Stimulated activated CD8-positive, alpha-beta memory T cell treated with anti-CD3 and anti-CD28 coated beads, Interleukin-2, amount 100 ng/mL, for 48 hours (primary cell): ENCODE results near the gene NBPF9.
"Not testable (repeated sequence)": the region's sequence is repeated elsewhere in the genome, so short reads cannot be mapped to it uniquely, and the experiment has no call there.

Source experiments
- DNase-seq, 2 donors: peaks; one replicate each; pipeline ENCODE4 v3.0.0-alpha.2; 2020; ENCODE audit warnings: low read depth in 2 of 2

Gene NBPF9, protein sequence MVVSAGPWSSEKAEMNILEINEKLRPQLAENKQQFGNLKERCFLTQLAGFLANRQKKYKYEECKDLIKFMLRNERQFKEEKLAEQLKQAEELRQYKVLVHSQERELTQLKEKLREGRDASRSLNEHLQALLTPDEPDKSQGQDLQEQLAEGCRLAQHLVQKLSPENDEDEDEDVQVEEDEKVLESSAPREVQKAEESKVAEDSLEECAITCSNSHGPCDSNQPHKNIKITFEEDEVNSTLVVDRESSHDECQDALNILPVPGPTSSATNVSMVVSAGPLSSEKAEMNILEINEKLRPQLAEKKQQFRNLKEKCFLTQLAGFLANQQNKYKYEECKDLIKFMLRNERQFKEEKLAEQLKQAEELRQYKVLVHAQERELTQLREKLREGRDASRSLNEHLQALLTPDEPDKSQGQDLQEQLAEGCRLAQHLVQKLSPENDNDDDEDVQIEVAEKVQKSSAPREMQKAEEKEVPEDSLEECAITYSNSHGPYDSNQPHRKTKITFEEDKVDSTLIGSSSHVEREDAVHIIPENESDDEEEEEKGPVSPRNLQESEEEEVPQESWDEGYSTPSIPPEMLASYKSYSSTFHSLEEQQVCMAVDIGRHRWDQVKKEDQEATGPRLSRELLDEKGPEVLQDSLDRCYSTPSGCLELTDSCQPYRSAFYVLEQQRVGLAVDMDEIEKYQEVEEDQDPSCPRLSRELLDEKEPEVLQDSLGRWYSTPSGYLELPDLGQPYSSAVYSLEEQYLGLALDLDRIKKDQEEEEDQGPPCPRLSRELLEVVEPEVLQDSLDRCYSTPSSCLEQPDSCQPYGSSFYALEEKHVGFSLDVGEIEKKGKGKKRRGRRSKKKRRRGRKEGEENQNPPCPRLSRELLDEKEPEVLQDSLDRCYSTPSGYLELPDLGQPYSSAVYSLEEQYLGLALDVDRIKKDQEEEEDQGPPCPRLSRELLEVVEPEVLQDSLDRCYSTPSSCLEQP (N-terminal part only)

DNA sequence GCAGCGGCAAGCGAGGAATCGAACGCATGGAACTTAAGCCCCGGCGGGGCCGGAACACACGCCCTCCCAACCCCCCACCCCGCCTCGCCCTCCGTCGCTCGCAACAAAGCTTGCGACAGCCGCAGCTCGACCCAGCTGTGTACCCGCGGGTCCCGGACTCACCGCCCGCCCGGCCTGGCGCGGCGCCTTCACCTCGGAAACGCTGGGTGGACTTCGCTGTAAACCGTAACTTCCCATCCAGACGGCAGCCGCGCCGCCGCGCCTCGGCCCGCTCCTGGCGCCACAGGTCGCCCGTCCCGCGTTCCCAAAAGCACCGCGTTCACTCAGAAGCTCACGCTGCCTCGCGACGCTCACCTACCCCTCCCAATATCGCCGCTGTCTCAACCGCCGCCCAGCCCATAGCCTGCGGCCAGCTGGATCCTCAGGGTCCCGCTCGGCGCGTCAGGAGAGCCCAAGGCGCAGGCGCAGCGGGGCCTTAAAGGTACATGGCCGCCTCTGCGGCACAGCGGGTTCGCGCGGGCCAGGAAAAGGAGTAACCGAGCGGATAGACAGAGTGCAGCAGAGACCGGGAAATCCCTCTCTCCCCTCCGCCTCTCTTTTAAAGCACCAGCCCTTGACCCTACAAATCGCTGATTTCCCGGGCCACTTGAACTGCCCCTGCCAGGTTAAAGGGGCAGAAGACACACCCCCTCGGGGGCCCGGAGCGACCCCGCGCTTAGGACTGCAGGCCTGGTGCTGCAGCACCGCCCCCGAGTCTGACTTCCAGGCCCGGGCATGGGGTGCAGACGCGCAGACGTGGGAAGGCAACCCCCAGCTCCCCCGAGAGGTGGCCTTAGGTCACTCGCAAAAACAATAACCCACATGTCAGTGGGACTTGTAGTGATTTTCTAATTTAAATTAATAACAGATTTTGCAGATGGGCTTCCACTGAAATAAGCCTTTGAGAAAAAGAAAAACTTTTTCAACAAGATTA lies at the start of gene NBPF9:
Gene NBPF9 (minus strand): TSS at position 443 of the 973 bp plus-strand sequence. CDS start 21,412 bp downstream, outside the sequence.
- peak; percentile 11 to 39 for DNase-seq

DNA sequence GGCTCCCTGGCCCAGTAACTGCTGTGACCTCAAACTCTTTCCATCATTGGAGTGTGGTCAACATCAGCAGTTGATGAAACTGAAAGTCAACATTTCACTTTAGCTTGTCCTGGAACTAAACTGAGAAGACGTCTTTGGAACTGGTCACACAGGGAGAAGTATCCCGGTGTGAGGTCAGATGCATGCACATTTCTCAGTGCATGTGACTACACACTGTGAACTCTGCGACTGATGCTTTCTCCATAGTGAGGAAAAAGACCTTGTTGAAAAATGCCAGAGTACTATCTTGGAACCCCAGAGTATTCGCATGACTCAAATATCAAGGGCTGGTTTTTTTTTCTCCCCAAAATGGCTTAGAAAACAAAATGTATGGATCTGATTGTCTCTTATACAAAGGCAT lies 46.6 kb upstream of the NBPF9 start:
- not testable (repeated sequence) for DNase-seq

DNA sequence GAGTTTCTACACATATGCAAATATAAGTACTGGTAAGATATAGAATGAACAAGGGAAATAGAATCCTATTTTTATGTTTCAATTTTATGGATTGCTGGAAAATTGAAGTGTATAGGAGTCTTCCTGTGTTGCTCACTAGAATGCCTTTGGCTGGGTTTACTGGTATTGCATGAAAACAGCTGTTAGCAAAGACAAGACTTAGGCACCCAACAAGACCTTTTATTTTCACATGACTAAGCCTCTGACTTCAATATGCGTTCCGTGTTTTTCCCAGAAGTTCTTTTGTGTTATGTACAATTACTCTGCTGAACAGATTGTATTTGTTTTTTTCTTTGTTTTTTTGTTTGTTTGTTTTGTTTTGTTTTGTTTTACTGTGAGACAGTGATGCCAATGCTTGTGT lies 34.2 kb upstream of the NBPF9 start:
- DNase-seq, result not testable (repeated sequence)

GRCh38 chr1:149130938-149131337 lies 27.6 kb upstream of the NBPF9 start:
- not testable (repeated sequence) for DNase-seq

GRCh38 chr1:149129245-149129644 lies 25.9 kb upstream of the NBPF9 start:
- not testable (repeated sequence) for DNase-seq

DNA sequence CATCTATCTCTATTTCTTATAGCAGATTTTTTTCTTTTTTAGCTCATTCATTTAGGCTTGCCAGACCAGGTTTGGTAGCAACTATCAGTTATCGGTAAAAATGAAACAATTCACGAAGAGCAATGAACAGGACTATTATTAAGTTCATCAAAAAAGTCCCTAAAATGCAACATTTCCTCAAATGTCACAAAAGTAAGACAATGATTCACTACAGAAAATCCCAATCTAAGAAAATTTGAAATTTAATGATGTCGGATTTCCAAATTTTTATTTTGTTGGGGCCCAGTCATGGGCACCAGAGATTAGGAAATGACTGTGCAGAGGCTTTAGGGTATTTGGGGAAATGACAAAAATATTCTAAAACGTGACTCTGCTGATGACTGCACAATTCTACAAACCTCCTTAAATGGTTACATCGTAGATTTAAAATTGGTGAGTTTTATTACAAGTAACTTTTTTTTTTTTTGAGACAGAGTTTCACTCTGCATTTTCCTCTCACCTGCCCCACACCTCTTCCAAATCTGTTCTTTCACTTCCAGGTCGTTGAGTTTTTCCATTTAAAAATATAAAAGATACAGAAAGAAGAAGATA lies 23.3 kb upstream of the NBPF9 start:
- DNase-seq, result not testable (repeated sequence)

DNA sequence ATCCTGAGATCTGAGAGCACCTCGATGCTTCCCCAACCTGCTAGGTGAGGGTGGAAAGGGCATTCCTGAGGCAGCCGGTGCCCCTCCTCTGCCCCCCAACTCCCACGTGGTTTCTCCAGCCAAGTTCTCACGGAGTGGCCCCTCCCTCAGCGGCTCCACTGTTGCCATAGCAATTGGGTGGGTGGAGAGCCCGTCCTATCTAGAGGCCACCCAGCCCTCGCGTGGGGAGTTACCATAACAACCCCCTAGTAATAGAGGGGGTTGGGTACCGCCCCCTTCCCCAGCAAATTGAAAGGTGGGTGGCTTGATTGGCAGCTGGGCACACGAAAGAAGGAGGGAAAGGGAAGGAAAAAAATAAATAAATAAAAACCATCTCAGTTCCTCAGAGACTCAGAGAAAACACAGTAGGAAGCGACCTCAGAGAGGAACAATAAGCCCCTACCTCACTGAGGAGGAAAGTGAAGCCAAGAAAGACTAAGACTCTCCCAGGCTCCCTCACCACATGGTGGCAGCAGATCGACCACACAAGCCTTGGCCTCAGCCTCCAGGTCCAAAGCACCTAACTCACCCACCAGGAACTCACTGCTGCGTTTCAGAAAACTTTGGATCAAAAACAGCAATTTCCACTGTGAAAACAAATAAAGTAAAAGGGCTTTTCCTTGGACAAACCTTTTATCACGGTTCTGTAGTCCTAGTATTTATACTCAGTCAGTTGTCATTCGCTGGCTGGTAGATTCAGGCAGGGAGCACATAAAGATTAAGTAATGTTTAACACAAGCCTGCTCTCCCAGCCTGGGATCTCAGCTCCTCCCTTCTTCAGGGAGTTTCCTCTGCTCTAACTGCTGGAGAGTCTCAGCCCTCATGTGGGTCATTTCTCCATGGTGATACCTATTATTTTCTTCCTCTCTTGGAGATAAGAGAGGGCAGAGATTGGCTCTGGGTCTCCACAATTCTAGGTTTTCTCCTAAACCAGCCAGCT lies 20.9 kb upstream of the NBPF9 start:
- DNase-seq, result not testable (repeated sequence)

- not testable (repeated sequence) for DNase-seq
Measured at GRCh38 chr1:149112828-149113227, 9.5 kb upstream of the NBPF9 start.

DNA sequence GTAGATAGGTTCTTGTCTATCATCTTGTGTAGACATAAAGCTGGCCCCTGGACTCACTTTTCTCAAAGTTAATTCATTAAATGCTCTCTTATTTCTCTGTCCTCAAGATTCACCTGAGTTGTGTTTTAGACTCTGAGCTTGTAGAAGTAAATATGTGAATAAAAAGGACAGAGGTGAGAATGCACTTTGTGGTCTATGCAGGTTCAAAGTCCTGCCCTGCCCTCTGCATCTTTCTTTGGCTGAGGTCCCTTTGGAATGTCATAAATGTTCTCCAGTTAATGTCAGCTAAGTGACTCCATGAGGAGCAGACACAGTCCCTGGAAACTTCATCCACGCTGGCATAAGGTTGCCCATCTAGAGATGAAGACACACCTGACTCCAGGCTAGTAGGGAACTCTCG lies 7.0 kb upstream of the NBPF9 start:
- DNase-seq, result not testable (repeated sequence)

GRCh38 chr1:149102574-149102973 lies 777 bp downstream of the NBPF9 start:
- not testable (repeated sequence) for DNase-seq

DNA sequence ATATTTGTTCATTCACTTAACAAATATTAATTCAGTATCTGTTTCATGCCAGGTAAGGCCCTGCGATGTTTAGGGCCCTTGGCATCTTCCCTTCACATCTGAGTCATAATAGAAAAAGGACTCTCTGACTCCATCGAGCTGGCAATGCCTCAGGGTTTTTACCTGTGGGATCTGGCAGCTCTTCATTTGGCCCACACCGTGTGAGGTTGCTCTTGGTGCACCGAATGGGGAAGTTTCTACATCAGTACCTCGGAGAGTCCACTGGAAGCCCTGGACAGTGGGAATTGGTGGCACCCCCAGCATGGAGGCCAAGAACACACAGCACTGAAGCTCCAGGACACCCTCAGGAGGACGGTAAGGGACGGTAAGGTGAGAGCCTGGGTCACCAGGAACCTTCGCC lies 5.1 kb downstream of the NBPF9 start:
- DNase-seq, result not testable (repeated sequence)

DNA sequence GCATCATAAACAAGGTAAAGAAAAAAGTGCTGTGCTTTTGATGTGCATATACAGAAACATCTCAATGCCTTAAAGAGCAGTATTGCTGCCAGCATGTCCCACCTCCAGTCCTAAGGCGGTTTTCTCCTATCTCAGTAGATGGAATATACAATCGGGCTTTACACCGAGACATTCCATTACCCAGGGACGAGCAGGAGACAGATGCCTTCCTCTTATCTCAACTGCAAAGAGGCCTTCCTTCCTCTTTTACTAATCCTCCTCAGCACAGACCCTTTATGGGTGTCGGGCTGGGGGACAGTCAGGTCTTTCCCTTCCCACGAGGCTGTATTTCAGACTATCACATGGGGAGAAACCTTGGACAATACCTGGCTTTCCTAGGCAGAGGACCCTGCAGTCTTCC lies 10.2 kb downstream of the NBPF9 start:
- not testable (repeated sequence) for DNase-seq

DNA sequence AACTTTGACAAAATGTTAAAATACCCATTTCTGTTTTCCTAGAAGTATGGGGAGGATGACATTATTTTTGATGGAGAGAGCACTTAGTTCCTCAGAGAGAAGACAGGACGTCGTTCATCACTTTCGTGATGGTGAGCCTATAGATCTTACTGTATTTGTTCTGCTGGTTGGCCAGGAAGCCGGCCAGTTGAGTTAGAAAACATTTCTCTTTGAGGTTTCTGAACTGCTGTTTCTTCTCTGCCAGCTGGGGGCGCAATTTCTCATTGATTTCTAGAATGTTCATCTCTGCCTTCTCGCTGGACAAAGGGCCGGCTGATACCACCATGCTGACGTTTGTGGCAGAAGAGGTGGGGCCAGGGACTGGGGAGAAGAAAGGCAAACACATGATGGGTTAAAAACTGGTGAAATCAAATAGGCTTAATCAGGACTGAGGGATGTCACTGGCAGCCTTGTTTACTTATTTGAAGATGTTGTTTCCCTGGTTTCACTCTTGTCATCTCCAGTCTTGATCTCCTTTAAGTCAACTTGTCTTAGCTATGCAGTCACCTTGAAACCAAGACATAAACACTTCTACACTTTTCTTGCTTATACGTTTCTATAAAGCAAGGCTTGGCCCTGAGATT lies 27.7 kb downstream of the NBPF9 start:
- DNase-seq, result not testable (repeated sequence)

DNA sequence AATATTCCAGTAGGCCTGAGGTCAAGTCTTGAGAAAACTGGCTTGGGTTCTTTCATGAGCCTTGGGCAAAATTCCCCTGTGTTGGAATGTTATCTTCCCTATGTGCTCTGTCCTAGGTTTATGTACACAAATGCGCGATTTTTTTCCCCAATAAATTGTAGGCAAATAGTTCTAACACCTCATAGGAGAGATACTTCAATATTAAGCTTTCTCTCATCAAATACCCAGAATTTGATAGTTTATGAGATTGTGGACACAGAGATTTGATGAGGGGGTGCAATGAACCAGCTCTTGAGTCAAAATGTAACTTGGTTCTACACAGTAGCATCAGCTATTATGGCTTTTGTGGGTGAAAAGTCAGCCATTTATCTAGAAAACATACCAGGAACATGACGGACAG lies 38.7 kb downstream of the NBPF9 start:
- DNase-seq, result not testable (repeated sequence)

DNA sequence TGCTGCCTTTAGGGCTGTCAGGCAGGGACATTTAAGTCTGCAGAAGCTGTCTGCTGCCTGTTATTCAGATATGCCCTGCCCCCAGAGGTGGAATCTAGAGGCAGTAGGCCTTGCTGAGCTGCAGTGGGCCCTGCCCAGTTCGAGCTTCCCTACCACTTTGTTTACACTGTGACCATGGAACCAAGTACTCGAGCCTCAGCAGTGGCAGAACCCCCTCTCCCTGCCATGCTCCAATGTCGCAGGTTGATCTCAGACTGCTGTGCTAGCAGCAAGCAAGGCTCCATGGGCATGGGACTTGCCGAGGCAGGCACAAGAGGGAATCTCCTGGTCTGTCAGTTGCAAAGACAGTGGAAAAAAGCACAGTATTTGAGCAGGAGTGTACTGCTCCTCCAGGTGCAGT lies 60.3 kb downstream of the NBPF9 start:
- not testable (repeated sequence) for DNase-seq

- DNase-seq, result not testable (repeated sequence)
Measured at GRCh38 chr1:149033916-149034315, 69.4 kb downstream of the NBPF9 start.

DNA sequence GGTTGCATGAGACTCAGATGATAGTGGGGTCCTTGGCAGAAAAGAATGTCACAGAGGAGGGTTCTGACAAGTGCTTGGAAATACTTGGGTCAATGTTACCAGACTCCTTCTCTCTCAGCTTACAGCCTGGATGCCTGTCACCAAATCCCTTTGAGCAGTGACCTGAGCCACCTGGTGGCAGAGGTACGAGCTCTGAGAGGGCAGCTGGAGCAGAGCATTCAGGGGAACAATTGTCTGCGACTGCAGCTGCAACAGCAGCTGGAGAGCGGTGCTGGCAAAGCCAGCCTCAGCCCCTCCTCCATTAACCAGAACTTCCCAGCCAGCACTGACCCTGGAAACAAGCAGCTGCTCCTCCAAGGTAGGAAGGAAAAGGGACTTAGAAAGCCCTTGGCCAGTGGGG lies 79.0 kb downstream of the NBPF9 start:
- DNase-seq, result not testable (repeated sequence)

GRCh38 chr1:149018577-149018976 lies 84.8 kb downstream of the NBPF9 start:
- not testable (repeated sequence) for DNase-seq

DNA sequence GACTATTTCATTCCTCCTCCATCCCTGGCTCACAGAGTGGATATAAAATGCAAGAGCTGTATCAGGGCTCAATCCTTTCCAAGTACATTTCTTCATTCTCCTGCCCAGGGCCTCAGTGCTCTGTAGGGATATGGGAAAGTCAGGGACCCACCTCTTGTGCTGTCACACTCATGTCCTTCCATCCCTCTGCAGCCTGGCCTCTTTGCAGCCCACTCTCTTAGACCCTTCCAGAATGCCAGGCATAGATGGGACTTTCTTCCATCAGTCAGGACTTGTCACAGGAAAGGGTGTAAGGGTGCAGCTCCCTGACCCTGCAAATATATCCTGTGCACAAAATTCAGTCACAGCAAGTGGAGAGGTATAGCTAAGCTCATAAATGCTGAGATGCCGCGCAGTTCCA lies 86.7 kb downstream of the NBPF9 start:
- not testable (repeated sequence) for DNase-seq
